NCI-H2171 treated with DMSO at 0.1 percent for 48 hours (cell line): ENCODE data around the gene PLS1.
"Not testable (repeated sequence)": the region's sequence is repeated elsewhere in the genome, so short reads cannot be mapped to it uniquely, and the experiment has no call there.

ENCODE experiments used
- DNase-seq: peaks from one replicate; lab custom pipeline; 2025; lab: John Stamatoyannopoulos, UW

Gene PLS1

DNA sequence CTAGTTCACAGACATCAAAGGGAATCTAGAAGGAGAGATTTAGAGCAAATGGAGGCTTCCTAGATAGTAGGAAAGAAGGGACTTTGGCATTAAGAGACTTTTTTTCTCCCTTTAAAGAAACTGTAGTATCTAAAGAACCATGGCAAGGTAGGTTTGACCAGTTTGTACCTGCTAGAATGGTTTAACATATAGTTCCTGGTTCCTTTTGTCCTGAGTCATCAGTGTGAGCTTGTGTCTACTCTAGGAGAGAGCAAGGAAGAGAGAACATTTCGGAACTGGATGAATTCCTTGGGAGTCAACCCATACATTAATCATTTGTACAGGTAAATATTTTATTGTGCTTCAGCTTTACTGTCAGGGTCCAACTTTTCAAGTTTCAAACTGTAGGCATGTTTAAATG is 98.0 kb downstream of the PLS1 start:
- no peak for DNase-seq

DNA sequence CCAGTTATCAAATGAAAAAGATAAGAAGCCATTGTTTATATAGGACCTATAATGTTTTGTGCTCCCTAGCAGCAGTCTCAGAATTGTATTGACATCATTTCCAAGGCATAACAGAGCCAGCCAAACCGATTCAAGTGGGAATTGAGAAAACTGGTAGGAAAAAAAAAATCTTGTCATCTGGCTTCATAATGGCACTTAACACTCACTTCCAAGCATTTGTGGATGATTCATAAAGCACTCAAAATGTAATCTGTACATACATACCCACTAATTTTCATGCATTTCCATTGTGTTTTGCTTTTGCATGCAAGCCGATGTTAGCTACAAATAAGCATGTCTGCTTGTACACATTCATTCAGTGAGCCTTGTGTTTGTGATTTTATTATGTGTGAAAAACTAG is 109.0 kb downstream of the PLS1 start:
- peak; percentile 38 for DNase-seq

- no peak for DNase-seq
Observed at GRCh38 chr3:142706321-142707127, 110.3 kb downstream of the PLS1 start.

GRCh38 chr3:142709207-142709606 is 113.0 kb downstream of the PLS1 start:
- no peak for DNase-seq

GRCh38 chr3:142714882-142715281 is 118.7 kb downstream of the PLS1 start:
- DNase-seq: not testable (repeated sequence)

- DNase-seq: no peak
Observed at GRCh38 chr3:142716102-142716501, 119.9 kb downstream of the PLS1 start.

GRCh38 chr3:142723665-142723967 is 127.4 kb downstream of the PLS1 start:
- DNase-seq: no peak

DNA sequence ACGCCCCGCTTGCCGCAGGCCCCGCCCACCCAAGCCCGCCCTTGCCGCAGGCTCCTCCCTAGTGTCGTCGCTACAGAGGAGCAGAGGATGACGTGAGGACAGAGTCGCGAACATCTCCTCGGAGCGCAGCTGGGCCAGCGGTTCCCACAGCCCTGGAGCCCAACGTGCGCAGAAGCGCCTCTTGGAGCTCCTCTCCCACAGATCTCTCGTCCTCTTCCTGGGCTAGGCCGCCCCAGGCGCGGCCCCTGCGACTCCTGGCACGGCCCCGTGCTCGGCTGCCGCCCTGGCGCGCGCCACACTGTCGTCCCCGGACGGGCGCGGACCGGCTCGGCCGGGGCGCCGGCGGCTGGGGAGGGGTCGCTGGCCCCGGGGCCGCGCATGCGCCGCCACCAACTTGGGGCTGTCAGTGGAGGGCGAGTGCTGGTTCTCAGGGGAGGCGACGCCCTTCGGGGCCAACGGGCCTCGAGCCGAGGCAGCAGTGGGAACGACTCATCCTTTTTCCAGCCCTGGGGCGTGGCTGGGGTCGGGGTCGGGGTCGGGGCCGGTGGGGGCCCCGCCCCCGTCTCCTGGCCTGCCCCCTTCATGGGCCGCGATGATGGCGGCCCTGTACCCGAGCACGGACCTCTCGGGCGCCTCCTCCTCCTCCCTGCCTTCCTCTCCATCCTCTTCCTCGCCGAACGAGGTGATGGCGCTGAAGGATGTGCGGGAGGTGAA is 127.9 kb downstream of the PLS1 start, which contains the start of gene TRPC1:
Gene TRPC1 (plus strand): TSS at position 67 of the 714 bp plus-strand sequence. CDS start 526 bp downstream, at position 593.
- peak; percentile 85 for DNase-seq

DNA sequence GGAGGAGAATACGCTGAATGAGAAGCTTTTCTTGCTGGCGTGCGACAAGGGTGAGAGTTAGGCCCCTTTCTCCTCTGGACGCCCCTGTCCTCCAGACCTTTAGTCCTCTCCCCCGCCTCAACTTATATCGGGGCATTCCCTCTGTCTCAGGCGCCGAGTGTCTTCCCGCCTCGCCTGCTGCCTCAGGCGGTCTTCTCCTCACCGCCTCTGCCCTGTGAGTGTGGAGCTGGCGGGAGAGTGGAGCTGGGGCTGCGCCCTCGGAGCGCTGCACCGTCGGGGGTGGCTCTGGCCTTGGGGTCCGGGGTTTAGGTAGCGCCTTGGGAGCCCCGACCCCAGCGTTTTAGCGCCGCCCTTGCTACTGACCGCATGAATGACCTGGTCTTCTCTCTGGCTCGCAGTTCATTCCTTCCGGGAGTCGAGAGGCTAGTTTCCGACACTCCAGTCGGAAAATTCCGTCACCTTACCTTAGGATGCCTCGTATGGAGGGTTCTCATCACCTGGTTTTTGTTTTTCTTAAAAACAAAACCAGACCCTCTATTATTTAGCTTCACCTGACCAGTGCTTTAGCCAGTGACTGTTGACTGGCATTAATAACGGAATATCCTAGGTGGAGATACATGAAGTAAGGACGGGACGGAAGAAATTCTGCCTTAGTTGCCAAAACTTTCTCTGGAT is 128.6 kb downstream of the PLS1 start:
- DNase-seq: peak; percentile 55

GRCh38 chr3:142725357-142725739 is 129.2 kb downstream of the PLS1 start:
- no peak for DNase-seq

- no peak for DNase-seq
Observed at GRCh38 chr3:142726017-142726416, 129.8 kb downstream of the PLS1 start.

- DNase-seq: no peak
Observed at GRCh38 chr3:142732066-142732465, 135.9 kb downstream of the PLS1 start.

- no peak for DNase-seq
Observed at GRCh38 chr3:142734834-142735233, 138.6 kb downstream of the PLS1 start.

- DNase-seq: no peak
Observed at GRCh38 chr3:142735462-142735861, 139.3 kb downstream of the PLS1 start.

GRCh38 chr3:142738396-142738795 is 142.2 kb downstream of the PLS1 start:
- no peak for DNase-seq

- DNase-seq: no peak
Observed at GRCh38 chr3:142746646-142747045, 150.5 kb downstream of the PLS1 start.

GRCh38 chr3:142750531-142750930 is 154.3 kb downstream of the PLS1 start:
- not testable (repeated sequence) for DNase-seq

- not testable (repeated sequence) for DNase-seq
Observed at GRCh38 chr3:142752605-142753004, 156.4 kb downstream of the PLS1 start.

DNA sequence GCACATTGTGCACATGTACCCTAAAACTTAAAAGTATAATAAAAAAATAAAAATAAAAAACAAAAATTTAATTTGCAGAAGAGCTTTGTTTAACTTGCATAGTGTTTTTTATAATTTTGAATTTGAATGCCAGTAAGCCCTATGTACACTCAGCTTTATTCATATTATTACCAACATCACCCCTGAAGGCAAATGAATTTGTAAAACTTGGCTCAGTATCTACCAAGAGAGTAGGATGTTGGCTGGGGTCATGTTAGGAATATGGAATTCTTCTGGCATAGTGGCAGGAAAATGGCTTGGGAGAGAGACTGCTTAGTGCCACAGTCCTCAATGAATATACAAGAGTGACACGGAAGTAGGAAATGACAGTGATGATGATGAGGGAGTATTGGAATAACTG is 158.3 kb downstream of the PLS1 start:
- DNase-seq: no peak
